Fibroblast of lung (primary cell): Measurements from ENCODE around the gene IL32. TPM values are rescaled to one million over a fixed set of nuclear protein-coding genes. Genes with fewer than 3 reads are reported as not detected.
"Not testable (repeated sequence)": the region's sequence is repeated elsewhere in the genome, so short reads cannot be mapped to it uniquely, and the experiment has no call there.

ENCODE experiments used
- DNase-seq, 2 donors: peaks; one replicate each; pipeline versions ENCODE4 v3.0.0 to v3.0.0-alpha.2; 2010; ENCODE audit warnings: low read depth in 2 of 2
- H2AFZ ChIP-seq: 2 replicates; pipeline ENCODE4 v1.5.1; 2012; ENCODE audit warnings: low read length, control low read depth, inconsistent platforms
- H3K27ac ChIP-seq: 2 replicates; pipeline ENCODE4 v1.5.1; 2011; ENCODE audit warnings: low read length, control low read depth; ENCODE audit not compliant: insufficient read depth
- H3K27me3 ChIP-seq: 2 replicates; pipeline ENCODE4 v1.5.1; 2011; ENCODE audit warnings: mild to moderate bottlenecking, low read length; ENCODE audit not compliant: control insufficient read depth, insufficient read depth
- H3K36me3 ChIP-seq: 2 replicates; pipeline ENCODE4 v1.5.1; 2011; ENCODE audit warnings: low read length; ENCODE audit not compliant: control insufficient read depth, insufficient read depth
- H3K4me1 ChIP-seq: 2 replicates; pipeline ENCODE4 v1.5.1; 2011; ENCODE audit warnings: low read length; ENCODE audit not compliant: control insufficient read depth, insufficient read depth; ENCODE audit errors: extremely low read depth
- H3K4me2 ChIP-seq: 2 replicates; pipeline ENCODE4 v1.5.1; 2011; ENCODE audit warnings: low read length, control low read depth; ENCODE audit not compliant: insufficient read depth; ENCODE audit errors: extremely low read depth
- H3K4me3 ChIP-seq, 4 experiments: fragments of 200-600 bp in 1 of 4; sonication (generic) in 1 of 4; replicated peaks in 1 of 4; 2 replicates each; pipeline ENCODE4 v1.5.1; 2011 to 2016; ENCODE audit warnings: low read length in 4 of 4, low read depth in 3 of 4, mild to moderate bottlenecking in 3 of 4, control low read depth in 2 of 4, inconsistent platforms in 1 of 4, mixed read lengths in 1 of 4; ENCODE audit not compliant: insufficient read depth in 1 of 4; ENCODE audit errors: control extremely low read depth in 1 of 4
- H3K79me2 ChIP-seq: 2 replicates; pipeline ENCODE4 v1.5.1; 2012; ENCODE audit warnings: mild to moderate bottlenecking, low read length, inconsistent platforms; ENCODE audit not compliant: control insufficient read depth, insufficient read depth
- H3K9ac ChIP-seq: 2 replicates; pipeline ENCODE4 v1.5.1; 2011; ENCODE audit warnings: mild to moderate bottlenecking, low read length, control low read depth; ENCODE audit not compliant: insufficient read depth
- H3K9me3 ChIP-seq: 2 replicates; pipeline ENCODE4 v1.5.1; 2012; ENCODE audit warnings: low read depth, low read length; ENCODE audit not compliant: control insufficient read depth, insufficient read depth
- H4K20me1 ChIP-seq: 2 replicates; pipeline ENCODE4 v1.5.1; 2011; ENCODE audit warnings: low read length; ENCODE audit not compliant: control insufficient read depth, insufficient read depth; ENCODE audit errors: extremely low read depth
- CTCF ChIP-seq, 2 donors: IDR thresholded peaks in 1 of 2; conservative IDR thresholded peaks in 1 of 2; 1 replicate in 1 of 2; 2 replicates in 1 of 2; pipeline ENCODE4 v1.5.1; 2011 to 2012; ENCODE audit warnings: low read length in 2 of 2, control low read depth in 1 of 2, inconsistent platforms in 1 of 2, low read depth in 1 of 2, mild to moderate bottlenecking in 1 of 2
- EZH2 ChIP-seq: IDR thresholded peaks from 2 replicates; pipeline ENCODE4 v1.5.1; 2012; ENCODE audit warnings: low read length, control low read depth, mild to moderate bottlenecking; ENCODE audit errors: missing control alignments
- polyA plus RNA-seq, 2 donors: library from polyadenylated mRNA; depleted of rRNA in 1 of 2; stranded (reverse) in 1 of 2; unstranded in 1 of 2; fragments of >200 nt; gene quantifications; 2 replicates each; pipeline ENCODE4 v1.2.1, GENCODE V29; 2011 to 2012; ENCODE audit warnings: missing spikeins in 1 of 2
- total RNA-seq: library from RNA; depleted of rRNA; stranded (reverse); fragments of >200 nt; gene quantifications from 2 replicates; pipeline ENCODE4 v1.2.1, GENCODE V29; 2014

The IL32 gene
- total and polyA plus RNA-seq, 2 donors (not counting 1 experiment from before 2014, with no cell fraction given) = 4.1 to 5.1 TPM

- peak overlapping the region in 1 of 4 experiments; percentile 53 for H3K4me3 ChIP-seq
- peaks cover 3% of the 10 kb centered on the region for H3K4me1 ChIP-seq
- H3K27ac ChIP-seq = no peak overlapping the region
- H3K79me2 ChIP-seq = no peaks in the 10 kb centered on the region
- TF ChIP-seq EZH2 (no peak), CTCF (conservative IDR thresholded peaks at IDR 0.05 in 1 of 2, IDR thresholded peaks at IDR 0.05 in 1 of 2; ENCODE audit: low read depth in 1 of 2, low read length in 2 of 2) (no peak)
- no peak overlapping the region for H3K4me2 ChIP-seq
- H3K9ac ChIP-seq = no peak overlapping the region
- no peaks in the 10 kb centered on the region for H3K9me3 ChIP-seq
- no peaks in the 10 kb centered on the region for H3K36me3 ChIP-seq
- H3K27me3 ChIP-seq = no peaks in the 10 kb centered on the region
- no peak overlapping the region for H2AFZ ChIP-seq
- H4K20me1 ChIP-seq = no peaks in the 10 kb centered on the region
- no peak for DNase-seq
Measured at GRCh38 chr16:3065742-3066439, 451 bp downstream of the IL32 start.

GRCh38 chr16:3066440-3066748 is 954 bp downstream of the IL32 start:
- TF ChIP-seq EZH2 (no peak), CTCF (conservative IDR thresholded peaks at IDR 0.05 in 1 of 2, IDR thresholded peaks at IDR 0.05 in 1 of 2; ENCODE audit: low read depth in 1 of 2, low read length in 2 of 2) (no peak)
- Histone ChIP-seq H3K27ac (no peak overlapping the region), H3K4me1 (peaks cover 3% of the 10 kb centered on the region), H3K79me2 (no peaks in the 10 kb centered on the region), H3K9me3 (no peaks in the 10 kb centered on the region), H3K9ac (no peak overlapping the region), H3K36me3 (no peaks in the 10 kb centered on the region), H2AFZ (no peak overlapping the region), H3K4me3 (peak overlapping the region in 1 of 4 experiments; percentile 53), H3K27me3 (no peaks in the 10 kb centered on the region), H4K20me1 (no peaks in the 10 kb centered on the region), H3K4me2 (no peak overlapping the region)
- no peak for DNase-seq

- Histone ChIP-seq H2AFZ (no peak overlapping the region), H3K79me2 (no peaks in the 10 kb centered on the region), H3K4me3 (no peak overlapping the region), H4K20me1 (no peaks in the 10 kb centered on the region), H3K27me3 (no peaks in the 10 kb centered on the region), H3K4me1 (peaks cover 3% of the 10 kb centered on the region), H3K27ac (no peak overlapping the region), H3K4me2 (no peak overlapping the region), H3K9ac (no peak overlapping the region), H3K9me3 (no peaks in the 10 kb centered on the region), H3K36me3 (no peaks in the 10 kb centered on the region)
- DNase-seq = no peak
- TF ChIP-seq EZH2 (no peak), CTCF (conservative IDR thresholded peaks at IDR 0.05 in 1 of 2, IDR thresholded peaks at IDR 0.05 in 1 of 2; ENCODE audit: low read depth in 1 of 2, low read length in 2 of 2) (no peak)
Measured at GRCh38 chr16:3068487-3068886, 3.0 kb downstream of the IL32 start.

- not testable (repeated sequence) for DNase-seq, H3K36me3 ChIP-seq, H3K4me1 ChIP-seq, H2AFZ ChIP-seq, H3K79me2 ChIP-seq, H3K9ac ChIP-seq, H3K9me3 ChIP-seq, H3K4me3 ChIP-seq, H3K4me2 ChIP-seq, H3K27ac ChIP-seq, H4K20me1 ChIP-seq, H3K27me3 ChIP-seq
Measured at GRCh38 chr16:3069146-3069545, 3.7 kb downstream of the IL32 start.
